ENCODE data around the gene FBN1. TPM values are rescaled to one million over a fixed set of nuclear protein-coding genes. Genes with fewer than 3 reads are reported as not detected.

The FBN1 gene
- total RNA-seq, 1 donor, result 984 TPM

DNA sequence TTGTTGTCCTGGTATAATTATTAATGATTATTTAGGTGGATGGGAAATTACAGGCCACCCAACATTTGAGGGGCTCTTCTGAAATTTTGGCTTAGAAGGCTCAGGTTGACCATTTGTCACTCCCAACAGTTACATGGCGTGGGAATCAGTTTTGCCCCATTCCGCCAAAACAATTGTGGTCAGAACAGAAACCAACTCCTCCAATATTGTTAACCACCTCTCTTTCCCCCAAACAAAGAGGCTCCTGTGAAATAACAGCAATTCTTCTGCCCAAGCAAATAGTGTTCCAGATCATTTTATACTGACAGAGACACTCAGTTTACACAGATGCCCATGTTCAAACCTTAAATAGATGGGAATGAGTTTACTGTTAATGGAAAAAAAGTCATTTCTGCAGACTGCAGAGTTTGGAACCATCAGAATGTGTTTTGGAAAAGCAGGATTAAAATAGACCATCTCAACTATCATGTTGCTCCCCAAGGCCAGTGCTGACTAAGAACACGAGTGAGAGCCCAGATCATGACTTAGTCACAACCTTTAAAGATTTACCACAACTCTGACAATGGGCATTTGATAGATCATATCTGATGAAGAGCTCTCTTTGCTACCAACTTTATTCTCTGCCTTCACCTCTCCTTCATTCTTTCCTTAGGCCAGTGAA, 212.2 kb downstream of the FBN1 start:
- no peak overlapping the region for H3K4me3 ChIP-seq (ENCODE audit: low read depth, low read length)
- peak; percentile 67 for DNase-seq (ENCODE audit: low read depth)
- TF ChIP-seq, protein P1, sequence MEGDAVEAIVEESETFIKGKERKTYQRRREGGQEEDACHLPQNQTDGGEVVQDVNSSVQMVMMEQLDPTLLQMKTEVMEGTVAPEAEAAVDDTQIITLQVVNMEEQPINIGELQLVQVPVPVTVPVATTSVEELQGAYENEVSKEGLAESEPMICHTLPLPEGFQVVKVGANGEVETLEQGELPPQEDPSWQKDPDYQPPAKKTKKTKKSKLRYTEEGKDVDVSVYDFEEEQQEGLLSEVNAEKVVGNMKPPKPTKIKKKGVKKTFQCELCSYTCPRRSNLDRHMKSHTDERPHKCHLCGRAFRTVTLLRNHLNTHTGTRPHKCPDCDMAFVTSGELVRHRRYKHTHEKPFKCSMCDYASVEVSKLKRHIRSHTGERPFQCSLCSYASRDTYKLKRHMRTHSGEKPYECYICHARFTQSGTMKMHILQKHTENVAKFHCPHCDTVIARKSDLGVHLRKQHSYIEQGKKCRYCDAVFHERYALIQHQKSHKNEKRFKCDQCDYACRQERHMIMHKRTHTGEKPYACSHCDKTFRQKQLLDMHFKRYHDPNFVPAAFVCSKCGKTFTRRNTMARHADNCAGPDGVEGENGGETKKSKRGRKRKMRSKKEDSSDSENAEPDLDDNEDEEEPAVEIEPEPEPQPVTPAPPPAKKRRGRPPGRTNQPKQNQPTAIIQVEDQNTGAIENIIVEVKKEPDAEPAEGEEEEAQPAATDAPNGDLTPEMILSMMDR (IDR thresholded peaks at IDR 0.05; ENCODE audit: insufficient read depth, low read length), result no peak

DNA sequence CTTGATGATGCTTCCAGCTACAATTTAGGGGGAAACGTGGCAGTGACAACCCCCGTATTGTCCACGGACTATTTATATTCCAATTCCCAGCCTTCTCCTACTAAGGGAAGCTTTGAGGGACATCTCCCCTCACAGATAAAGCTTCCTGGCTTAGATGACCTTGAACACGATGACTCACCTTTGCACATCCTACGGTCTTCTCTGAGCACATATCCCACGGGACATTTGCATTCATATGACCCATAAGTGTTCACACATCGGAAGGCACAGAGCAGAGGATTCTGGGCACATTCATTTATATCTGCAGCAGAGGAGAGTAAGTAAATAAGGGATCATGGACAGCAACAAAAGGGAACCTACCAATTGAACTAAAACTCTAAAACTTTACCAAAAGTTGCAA, 212.8 kb downstream of the FBN1 start:
- H3K4me3 ChIP-seq (ENCODE audit: low read depth, low read length), result no peak overlapping the region
- DNase-seq (ENCODE audit: low read depth), result no peak
- TF ChIP-seq, protein P1 (IDR thresholded peaks at IDR 0.05; ENCODE audit: insufficient read depth, low read length), result no peak

DNA sequence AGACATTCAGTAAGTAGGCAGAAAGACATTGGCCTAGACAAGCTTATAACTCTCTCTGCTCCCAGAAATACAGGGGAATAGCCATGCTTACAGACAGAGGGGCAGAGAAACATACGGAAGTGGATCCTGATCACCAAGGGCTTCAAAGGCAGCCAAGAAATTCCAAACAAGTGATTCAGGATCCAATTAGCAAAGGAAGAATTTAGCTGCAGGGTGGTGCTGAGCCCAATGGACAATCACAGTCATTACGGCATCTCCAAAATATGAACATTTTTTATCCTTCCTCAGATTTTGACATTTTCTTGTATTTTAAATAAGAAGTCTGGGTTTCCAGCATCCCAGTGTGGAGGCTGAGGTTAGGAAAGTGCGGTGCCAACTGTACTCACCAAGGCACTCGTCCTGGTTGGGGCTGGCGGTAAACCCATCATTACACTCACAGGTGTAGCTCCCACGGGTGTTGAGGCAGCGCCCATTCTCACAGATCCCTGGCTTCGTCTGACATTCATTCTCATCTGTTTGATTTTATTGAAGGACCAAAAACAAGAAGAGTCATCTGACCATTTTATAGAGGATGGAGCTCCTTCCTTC, 217.5 kb downstream of the FBN1 start:
- peak; percentile 93 for DNase-seq (ENCODE audit: low read depth)
- H3K4me3 ChIP-seq (ENCODE audit: low read depth, low read length), result no peak overlapping the region
- TF ChIP-seq, protein P1 (IDR thresholded peaks at IDR 0.05; ENCODE audit: insufficient read depth, low read length), result no peak

DNA sequence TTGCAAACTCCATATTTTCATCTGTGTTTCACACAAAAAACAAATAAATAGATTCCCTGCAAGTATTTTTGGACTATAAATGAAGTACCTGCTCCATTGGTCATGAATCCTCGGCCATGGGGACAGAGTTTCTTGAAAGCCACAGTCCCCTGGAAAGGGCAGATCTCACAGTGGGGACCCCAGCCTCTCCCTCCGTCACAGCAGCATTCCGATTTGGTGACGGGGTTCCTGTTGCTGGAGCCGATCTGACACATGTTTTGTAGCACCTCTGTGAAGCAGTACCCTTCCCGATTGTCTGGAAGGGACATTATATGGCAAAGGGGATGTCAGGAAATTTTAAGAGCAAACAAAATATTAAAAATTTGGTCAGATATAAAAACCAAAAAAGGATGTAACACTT, 218.0 kb downstream of the FBN1 start:
- TF ChIP-seq, protein P1 (IDR thresholded peaks at IDR 0.05; ENCODE audit: insufficient read depth, low read length), result no peak
- no peak overlapping the region for H3K4me3 ChIP-seq (ENCODE audit: low read depth, low read length)
- no peak for DNase-seq (ENCODE audit: low read depth)

DNA sequence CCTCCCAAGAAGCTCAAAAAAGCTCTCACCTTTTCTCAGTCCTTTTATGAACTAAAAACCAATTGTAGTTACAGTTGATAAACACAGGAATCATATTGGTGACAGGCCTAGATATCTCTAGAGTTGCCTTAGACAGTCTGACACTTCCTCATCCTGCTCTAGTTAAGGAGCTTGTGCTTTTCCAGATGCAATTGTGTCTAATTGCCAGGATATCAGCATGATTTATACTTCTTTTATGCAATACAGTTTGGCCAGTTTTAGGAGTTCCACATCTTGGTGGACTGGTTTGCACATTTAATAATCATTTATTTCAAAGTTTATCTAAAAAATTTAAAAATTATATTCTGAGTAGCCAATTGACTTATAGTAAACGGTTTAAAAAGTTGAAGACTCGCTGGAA, 218.6 kb downstream of the FBN1 start:
- no peak overlapping the region for H3K4me3 ChIP-seq (ENCODE audit: low read depth, low read length)
- TF ChIP-seq, protein P1 (IDR thresholded peaks at IDR 0.05; ENCODE audit: insufficient read depth, low read length), result no peak
- peak; percentile 70 for DNase-seq (ENCODE audit: low read depth)

DNA sequence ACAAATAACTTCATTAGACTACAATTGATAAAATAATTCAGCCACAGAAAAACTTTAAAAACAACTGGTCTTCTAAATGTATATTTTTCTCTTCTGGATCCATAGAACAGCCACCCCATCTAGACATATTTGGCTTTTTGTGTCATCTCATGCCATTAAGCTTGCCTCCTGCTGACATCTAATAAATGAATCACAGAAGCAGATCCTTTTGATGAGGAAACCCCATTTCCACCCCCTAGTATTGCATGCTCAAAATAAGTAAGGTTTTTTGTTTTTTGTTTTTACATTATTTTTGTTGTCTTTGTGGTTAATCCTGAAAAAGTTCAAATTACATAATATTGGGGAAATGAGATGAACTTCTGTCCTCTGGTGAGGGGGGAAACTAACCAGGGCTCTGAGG, 219.5 kb downstream of the FBN1 start:
- no peak for DNase-seq (ENCODE audit: low read depth)
- TF ChIP-seq, protein P1 (IDR thresholded peaks at IDR 0.05; ENCODE audit: insufficient read depth, low read length), result no peak

More for the DNA sequence above, 219.5 kb downstream of the FBN1 start:
- no peak overlapping the region for H3K4me3 ChIP-seq (ENCODE audit: low read depth, low read length)

Data from fibroblast of the aortic adventitia (primary cell).